Vagina (tissue), 2 donors: ENCODE data around the gene PANK4.
A peak's percentile ranks its signal among the peaks of the same experiment; 100 is the strongest.

Experiments
- CTCF ChIP-seq, 3 experiments: fragments of 450-650 bp in 2 of 3; fragments of 200-600 bp in 1 of 3; sonication (generic) in 1 of 3; IDR thresholded peaks; one replicate each; pipeline ENCODE4 v1.5.1; 2017 to 2019; ENCODE audit warnings: antibody characterized with exemption in 3 of 3, mild to moderate bottlenecking in 2 of 3, moderate library complexity in 2 of 3
- POLR2A ChIP-seq, 2 donors: fragments of 450-650 bp; IDR thresholded peaks; one replicate each; pipeline ENCODE4 v1.6.1; 2017; ENCODE audit warnings: antibody characterized with exemption in 2 of 2, mild to moderate bottlenecking in 2 of 2, moderate library complexity in 2 of 2

- TF ChIP-seq CTCF (IDR thresholded peaks at IDR 0.05) (no peak), POLR2A (IDR thresholded peaks at IDR 0.05) (peak in 1 of 2 donors; percentile 61)
Observed at GRCh38 chr1:2525920-2526823, at the start of gene PANK4.
